Right hindlimb (tissue), 1 donor: ENCODE measurements around the gene NCKAP5L.
A peak's percentile ranks its signal among the peaks of the same experiment; 100 is the strongest.
"Not testable (repeated sequence)": the region's sequence is repeated elsewhere in the genome, so short reads cannot be mapped to it uniquely, and the experiment has no call there.

Source experiments
- DNase-seq: peaks from one replicate; pipeline ENCODE4 v3.0.0-alpha.2; 2018

Gene NCKAP5L

GRCh38 chr12:49863946-49864797, 36.0 kb upstream of the NCKAP5L start:
- peak; percentile 75 for DNase-seq

DNA sequence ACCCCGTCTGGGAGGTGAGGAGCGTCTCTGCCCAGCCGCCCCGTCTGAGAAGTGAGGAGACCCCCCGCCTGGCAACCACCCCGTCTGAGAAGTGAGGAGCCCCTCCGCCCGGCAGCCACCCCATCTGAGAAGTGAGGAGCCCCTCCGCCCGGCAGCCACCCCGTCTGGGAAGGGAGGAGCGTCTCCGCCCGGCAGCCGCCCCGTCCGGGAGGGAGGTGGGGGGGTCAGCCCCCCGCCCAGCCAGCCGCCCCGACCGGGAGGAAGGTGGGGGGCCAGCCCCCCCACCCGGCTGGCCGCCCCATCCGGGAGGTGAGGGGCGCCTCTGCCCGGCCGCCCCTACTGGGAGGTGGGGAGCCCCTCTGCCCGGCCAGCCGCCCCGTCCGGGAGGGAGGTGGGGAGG, 32.7 kb upstream of the NCKAP5L start:
- DNase-seq, result not testable (repeated sequence)

- DNase-seq, result not testable (repeated sequence)
These were observed 27.7 kb upstream of the NCKAP5L start for GRCh38 chr12:49855890-49856289.

GRCh38 chr12:49854976-49855375, 26.8 kb upstream of the NCKAP5L start:
- no peak for DNase-seq

DNA sequence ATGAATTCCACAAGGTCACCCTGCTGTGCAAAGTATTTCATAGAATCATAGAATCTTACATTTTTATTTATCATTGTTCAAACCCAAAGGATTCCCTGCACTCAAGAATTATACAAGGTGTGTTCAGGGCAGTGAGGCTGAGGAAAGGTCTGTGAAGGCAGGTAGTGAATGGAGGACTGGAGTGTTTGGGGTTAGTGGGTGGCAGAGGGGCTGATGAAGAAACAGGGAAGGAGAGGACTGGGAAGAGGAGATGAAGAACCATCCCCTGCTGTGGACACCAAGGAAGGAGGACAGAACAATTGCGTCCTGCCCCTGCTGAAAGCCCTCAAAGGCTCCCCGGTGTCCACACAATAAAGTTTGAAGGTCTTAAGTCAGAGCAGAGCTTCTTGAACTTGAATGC, 25.5 kb upstream of the NCKAP5L start:
- DNase-seq, result no peak

- no peak for DNase-seq
These were observed 18.9 kb upstream of the NCKAP5L start for GRCh38 chr12:49847161-49847560.

DNA sequence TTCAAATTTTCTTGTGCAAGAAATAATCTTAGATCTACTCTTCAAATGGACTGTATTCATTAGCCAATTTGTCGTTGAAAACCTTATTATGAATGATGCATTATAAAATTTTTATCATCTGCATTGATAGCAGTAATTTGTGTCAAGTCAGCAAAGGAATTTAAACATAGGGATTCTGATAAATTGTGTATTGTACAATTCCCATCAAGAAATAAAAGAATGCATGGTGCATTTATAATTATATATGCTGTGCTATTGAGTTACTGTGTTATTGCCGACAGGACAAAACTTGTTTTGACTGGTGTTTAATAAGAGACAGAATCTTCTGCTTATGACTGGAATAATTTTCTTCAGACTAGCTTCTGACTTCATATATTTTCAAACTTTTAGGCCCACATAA, 17.8 kb upstream of the NCKAP5L start:
- no peak for DNase-seq

DNA sequence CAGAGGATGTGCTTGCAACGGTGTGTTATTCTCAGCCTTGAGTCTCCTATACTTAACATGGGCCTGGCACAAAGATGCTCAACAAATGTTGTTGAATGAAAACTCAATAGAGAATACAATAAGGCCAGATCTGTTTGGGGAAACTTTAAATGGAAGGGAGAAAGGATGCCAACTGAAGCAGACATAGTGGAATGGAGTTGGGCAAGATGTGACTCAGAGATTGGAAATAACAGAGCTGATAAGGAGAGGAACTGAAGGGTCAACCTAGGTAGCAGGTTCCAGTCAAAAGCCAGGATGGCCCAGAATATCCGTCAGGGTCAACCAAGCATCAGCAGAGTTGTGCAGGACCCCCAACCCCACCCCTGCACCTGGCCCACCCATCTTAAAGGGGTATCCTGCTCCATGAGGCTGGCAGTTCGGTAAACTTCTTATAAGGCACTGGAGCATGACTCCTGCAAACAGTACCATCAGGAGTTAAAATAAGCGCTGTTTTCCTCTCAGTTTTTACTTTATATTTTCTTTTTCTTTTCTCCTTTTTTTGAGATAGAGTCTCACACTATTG, 15.7 kb upstream of the NCKAP5L start:
- no peak for DNase-seq

DNA sequence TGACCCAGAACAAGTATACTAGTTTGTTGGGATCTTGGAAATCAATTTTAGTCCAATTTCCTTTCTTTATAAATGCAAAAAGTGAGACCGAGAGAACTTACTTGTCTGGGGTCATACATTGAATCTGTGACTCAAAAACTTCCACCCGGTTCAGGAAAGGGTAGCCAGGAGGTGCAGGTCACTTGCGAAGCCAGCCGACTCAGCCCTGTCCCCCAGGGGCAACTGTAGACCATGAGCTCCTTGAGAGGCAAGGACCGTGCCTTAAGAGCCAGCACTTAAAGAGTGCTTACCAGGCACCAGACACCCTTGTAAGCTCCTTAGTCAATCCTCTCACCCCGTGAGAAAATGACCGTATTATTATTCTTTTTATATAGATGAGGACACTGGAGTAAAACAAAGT, 15.2 kb upstream of the NCKAP5L start:
- no peak for DNase-seq

DNA sequence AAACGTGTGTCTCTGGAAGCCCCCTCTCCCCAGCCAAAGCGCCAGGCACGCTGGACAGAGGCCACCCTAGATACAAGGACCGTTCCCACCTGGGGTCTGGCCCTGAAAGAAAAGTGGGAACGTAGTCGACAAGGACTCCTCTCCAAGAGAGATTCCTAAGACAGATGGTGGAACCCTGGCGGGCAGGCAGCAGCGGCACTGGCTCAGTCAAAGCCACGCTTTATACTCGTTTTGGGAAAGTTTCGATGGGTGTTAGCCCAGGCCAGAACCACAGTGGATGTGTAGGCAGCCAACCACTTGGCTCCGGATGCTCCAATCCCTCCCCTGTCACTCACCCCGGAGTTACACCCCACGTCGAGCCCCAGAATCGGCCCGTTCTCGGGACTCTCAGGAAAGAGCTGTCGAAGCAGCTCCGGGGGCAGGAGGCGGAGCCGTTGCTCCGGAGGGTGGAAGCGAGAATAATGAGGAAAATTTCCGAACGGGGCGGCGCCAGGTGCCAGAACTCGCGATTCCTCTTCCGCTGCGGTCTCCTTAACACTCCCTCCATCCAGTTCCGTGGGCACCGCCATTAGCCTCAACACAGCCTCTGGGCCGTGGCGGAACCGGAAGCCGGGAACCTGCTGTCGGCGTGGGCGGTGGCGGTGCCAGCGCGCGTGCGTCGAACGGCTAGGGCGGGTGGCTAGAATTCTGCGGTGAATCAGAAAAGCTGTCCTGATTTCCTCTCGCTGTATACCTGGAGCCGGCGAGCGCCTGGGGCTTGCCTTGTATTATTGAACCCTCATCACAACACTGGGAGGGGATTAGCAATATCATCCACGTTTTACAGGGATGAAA, 14.5 kb upstream of the NCKAP5L start, which contains the start of gene BCDIN3D:
Gene BCDIN3D (minus strand): TSS at position 588 of the 834 bp plus-strand sequence. CDS start 19 bp downstream, at position 569.
- peak; percentile 95 for DNase-seq

- peak; percentile 55 for DNase-seq
These were observed 10.9 kb upstream of the NCKAP5L start for GRCh38 chr12:49838973-49839633.

DNA sequence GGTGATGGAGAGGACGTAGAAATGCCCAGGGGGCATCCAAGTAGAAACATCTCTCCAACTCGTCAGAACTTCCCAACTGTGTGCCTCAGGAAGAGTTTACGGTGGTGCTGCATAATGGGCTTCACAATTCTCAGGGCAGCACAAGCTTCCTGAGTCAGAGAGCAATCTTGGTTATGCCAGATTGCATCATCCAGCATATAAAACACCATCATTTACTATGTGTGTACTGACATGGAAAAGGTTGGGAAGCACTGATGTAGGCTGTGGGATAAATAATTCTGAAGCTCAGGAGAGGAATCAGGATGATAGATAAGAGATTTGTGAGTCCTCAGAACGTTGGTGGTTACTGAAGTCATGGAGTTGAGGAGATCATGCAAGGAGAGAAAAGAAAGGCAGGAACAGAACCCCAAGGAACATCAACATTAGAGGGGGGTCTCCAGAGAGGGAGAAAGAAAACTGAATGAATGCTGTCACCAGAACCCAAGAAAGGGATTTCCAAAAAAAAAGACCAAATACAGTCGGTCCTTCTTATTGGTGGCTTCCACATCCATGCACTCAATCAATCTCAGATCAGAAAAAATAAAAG, 4.7 kb upstream of the NCKAP5L start:
- no peak for DNase-seq

DNA sequence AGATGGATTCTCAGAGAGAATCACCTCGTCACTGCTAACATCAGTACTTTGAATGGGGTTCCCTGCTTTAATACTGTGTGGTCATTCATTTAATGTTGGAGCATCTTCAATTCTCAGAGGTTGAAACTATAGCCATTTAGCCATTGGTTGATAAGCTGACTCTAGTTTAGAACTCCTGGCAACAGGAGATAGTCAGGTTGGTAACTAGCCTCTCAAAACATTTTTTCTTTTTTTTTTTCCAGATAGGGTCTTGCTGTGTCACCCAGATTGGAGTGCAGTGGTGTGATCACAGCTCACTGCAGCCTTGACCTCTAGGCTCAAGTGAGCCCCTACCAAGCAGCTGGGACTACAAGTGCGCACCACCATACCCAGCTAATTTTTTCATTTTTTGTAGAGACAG, 3.5 kb upstream of the NCKAP5L start:
- DNase-seq, result no peak

GRCh38 chr12:49827401-49828099, 663 bp downstream of the NCKAP5L start:
- DNase-seq, result peak; percentile 89

GRCh38 chr12:49827051-49827400, 1.2 kb downstream of the NCKAP5L start:
- DNase-seq, result no peak

- peak; percentile 47 for DNase-seq
These were observed 2.2 kb downstream of the NCKAP5L start for GRCh38 chr12:49825971-49826421.

DNA sequence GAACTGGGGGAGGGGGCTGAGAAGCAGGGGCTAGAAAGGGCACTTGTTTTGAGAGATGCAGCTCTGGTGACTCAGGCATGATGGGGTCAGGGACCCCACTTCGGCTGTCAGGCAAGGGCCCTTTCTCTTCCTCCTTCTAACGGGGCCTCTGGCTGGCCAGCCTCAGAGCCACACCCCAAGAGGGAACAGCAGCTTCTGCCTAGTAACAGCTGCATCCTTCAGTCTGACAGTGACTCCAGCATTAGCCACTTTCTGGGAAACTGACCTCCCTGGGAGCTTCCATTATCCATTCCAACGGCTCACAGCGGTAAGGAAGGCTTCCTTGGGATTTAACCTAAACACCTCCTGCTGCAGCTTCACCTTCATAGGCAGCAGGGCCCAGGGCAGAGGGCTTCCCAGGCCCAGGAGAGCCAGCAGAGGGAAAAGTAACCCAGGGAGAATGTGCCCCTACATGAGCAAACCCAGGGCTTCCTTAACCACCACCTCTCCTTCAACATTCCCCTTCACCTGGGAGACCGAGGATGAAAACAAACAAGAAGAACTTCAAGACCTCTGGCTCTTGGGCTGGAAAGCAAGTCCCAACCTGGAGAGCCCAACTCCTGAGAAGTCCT, 2.7 kb downstream of the NCKAP5L start:
- peak; percentile 61 for DNase-seq

- no peak for DNase-seq
These were observed 3.3 kb downstream of the NCKAP5L start for GRCh38 chr12:49824895-49825294.

GRCh38 chr12:49824416-49824815, 3.8 kb downstream of the NCKAP5L start:
- DNase-seq, result no peak

- no peak for DNase-seq
These were observed 4.3 kb downstream of the NCKAP5L start for GRCh38 chr12:49823951-49824350.

DNA sequence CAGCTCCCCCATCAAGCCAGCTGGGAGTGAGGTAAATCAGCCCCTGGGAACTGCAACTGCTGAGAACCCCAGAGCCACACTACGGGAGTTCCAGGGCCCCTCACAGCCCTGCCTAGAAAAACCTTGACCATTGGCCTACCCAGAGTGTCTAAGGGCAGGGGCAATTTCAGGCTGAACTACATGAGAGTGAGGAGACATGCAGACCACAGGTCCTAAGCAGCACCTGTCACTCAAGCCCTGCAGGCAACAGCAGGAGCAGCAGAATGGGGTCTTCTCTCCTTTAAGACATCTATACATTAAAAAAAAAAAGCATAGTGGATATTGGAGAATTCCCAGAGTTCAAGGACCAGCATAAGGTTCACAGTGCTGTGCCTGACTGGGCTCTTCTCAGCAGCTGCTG, 4.9 kb downstream of the NCKAP5L start:
- DNase-seq, result no peak
